Lower leg skin (tissue), 3 donors: ENCODE measurements around the gene PCNX1.

ENCODE experiments used
- POLR2A ChIP-seq, 2 donors: fragments of 450-650 bp; IDR thresholded peaks; one replicate each; pipeline ENCODE4 v1.6.1; 2016 to 2017; ENCODE audit warnings: antibody characterized with exemption in 2 of 2, mild to moderate bottlenecking in 1 of 2, moderate library complexity in 1 of 2
- TF ChIP-seq, protein P1 (sequence below), 3 donors: fragments of 450-650 bp; IDR thresholded peaks; one replicate each; pipeline ENCODE4 v1.5.1; 2016; ENCODE audit warnings: antibody characterized with exemption in 3 of 3, mild to moderate bottlenecking in 3 of 3, moderate library complexity in 2 of 3

DNA sequence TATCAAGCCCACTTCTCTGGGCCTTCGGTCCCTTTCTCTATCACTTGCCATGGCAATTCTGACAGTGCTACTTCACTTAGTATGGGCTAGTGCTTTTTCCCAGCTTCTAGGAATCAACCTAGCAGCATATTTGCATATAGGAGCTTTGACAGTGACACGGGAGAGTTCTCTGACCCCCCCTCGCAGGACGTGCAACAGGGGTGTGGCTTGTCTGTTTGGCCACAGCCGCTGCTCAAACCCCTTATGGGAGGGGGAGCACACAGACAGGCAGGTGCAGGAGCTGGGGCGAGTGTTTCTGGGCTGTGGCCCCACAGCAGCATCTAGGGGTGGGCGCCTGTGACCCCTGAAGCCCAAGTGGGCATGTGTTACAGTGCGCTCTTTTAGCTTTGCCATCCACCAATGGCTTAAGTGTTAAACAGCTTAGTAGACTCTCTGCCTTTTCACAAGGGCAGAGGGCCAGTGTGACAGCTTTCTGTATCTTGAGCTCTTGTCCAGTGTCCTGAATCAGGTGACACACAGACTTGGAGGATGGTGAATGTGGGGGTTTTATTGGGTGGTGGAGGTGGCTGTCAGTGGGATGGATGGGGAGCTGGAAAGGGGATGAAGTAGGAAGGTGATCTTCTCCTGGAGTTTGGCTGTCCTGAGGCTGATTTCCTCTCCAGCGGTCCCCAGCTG is 229.3 kb downstream of the PCNX1 start:
- TF ChIP-seq, protein P1, sequence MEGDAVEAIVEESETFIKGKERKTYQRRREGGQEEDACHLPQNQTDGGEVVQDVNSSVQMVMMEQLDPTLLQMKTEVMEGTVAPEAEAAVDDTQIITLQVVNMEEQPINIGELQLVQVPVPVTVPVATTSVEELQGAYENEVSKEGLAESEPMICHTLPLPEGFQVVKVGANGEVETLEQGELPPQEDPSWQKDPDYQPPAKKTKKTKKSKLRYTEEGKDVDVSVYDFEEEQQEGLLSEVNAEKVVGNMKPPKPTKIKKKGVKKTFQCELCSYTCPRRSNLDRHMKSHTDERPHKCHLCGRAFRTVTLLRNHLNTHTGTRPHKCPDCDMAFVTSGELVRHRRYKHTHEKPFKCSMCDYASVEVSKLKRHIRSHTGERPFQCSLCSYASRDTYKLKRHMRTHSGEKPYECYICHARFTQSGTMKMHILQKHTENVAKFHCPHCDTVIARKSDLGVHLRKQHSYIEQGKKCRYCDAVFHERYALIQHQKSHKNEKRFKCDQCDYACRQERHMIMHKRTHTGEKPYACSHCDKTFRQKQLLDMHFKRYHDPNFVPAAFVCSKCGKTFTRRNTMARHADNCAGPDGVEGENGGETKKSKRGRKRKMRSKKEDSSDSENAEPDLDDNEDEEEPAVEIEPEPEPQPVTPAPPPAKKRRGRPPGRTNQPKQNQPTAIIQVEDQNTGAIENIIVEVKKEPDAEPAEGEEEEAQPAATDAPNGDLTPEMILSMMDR (IDR thresholded peaks at IDR 0.05) = no peak
- TF ChIP-seq POLR2A (IDR thresholded peaks at IDR 0.05) = no peak
